ENCODE results near the gene ADRB2.

Gene ADRB2

GRCh38 chr5:148817606-148818005 lies 8.8 kb upstream of the ADRB2 start:
- TF ChIP-seq SPI1 (IDR thresholded peaks at IDR 0.05; ENCODE audit: borderline replicate concordance, low read depth) (peak; percentile 67; the same call in 1 of the 2 replicates), CTCF (IDR thresholded peaks at IDR 0.05; ENCODE audit: insufficient read depth, low read length) (no peak), POLR2AphosphoS5 (IDR thresholded peaks at IDR 0.05; ENCODE audit: low read depth) (no peak)
- Histone ChIP-seq H3K27ac (replicated peaks) (peak overlapping the region; percentile 38), H3K27me3 (ENCODE audit: insufficient read depth, poor library complexity, severe bottlenecking) (no peaks in the 10 kb centered on the region), H3K4me3 (replicated peaks; ENCODE audit: insufficient read depth, low read length) (no peak overlapping the region)
- peak in 1 of 2 experiments; percentile 38 for DNase-seq (ENCODE audit: low read depth in 1 of 2, low spot score in 1 of 2)

- TF ChIP-seq REST (IDR thresholded peaks at IDR 0.05; ENCODE audit: insufficient replicate concordance, low read depth) (no peak), CTCF (IDR thresholded peaks at IDR 0.05; ENCODE audit: insufficient read depth, low read length) (peak; percentile 6), GABPA (IDR thresholded peaks at IDR 0.05; ENCODE audit: low read depth) (no peak), SPI1 (IDR thresholded peaks at IDR 0.05; ENCODE audit: borderline replicate concordance, low read depth) (no peak)
- H3K27me3 ChIP-seq (ENCODE audit: insufficient read depth, poor library complexity, severe bottlenecking), result no peaks in the 10 kb centered on the region
- no peak overlapping the region for H3K4me3 ChIP-seq (replicated peaks; ENCODE audit: insufficient read depth, low read length)
- peak in 1 of 2 experiments; percentile 35 for DNase-seq (ENCODE audit: low read depth in 1 of 2, low spot score in 1 of 2)
- peak overlapping the region; percentile 33 for H3K27ac ChIP-seq (replicated peaks)
Measured at GRCh38 chr5:148820461-148821395, 5.7 kb upstream of the ADRB2 start.

- Histone ChIP-seq H3K27ac (replicated peaks) (peak overlapping the region; percentile 37), H3K27me3 (ENCODE audit: insufficient read depth, poor library complexity, severe bottlenecking) (no peaks in the 10 kb centered on the region), H3K4me3 (replicated peaks; ENCODE audit: insufficient read depth, low read length) (no peak overlapping the region)
- TF ChIP-seq SPI1 (IDR thresholded peaks at IDR 0.05; ENCODE audit: borderline replicate concordance, low read depth) (no peak), GABPA (IDR thresholded peaks at IDR 0.05; ENCODE audit: low read depth) (no peak), CTCF (IDR thresholded peaks at IDR 0.05; ENCODE audit: insufficient read depth, low read length) (no peak), POLR2AphosphoS5 (IDR thresholded peaks at IDR 0.05; ENCODE audit: low read depth) (no peak), REST (IDR thresholded peaks at IDR 0.05; ENCODE audit: insufficient replicate concordance, low read depth) (no peak)
- no peak for DNase-seq (ENCODE audit: low read depth in 1 of 2, low spot score in 1 of 2)
Measured at GRCh38 chr5:148823871-148824270, 2.5 kb upstream of the ADRB2 start.
